ENCODE measurements around the gene NTM.

NTM gene

DNA sequence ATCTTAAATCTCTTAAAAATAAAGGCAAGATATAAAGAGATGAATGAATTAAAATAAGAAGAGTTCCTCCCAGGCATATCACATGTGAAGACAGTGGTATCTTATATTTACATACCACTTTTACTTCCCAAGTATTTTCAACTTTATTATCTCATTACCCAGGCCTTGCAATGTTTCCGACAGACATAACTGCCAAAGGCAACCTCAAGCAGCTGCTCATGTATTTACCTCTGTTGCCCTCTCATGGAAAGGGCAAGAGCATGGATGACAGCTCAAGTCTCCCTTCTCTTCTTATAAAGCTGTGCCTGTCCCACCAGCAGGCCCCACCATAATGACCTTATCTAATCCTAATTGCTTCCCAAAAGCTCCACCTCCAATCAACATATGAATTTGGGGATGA lies 894.2 kb downstream of the NTM start:
- DNase-seq (ENCODE audit: extremely low read depth, low read depth), result no peak
- TF ChIP-seq, protein P1, sequence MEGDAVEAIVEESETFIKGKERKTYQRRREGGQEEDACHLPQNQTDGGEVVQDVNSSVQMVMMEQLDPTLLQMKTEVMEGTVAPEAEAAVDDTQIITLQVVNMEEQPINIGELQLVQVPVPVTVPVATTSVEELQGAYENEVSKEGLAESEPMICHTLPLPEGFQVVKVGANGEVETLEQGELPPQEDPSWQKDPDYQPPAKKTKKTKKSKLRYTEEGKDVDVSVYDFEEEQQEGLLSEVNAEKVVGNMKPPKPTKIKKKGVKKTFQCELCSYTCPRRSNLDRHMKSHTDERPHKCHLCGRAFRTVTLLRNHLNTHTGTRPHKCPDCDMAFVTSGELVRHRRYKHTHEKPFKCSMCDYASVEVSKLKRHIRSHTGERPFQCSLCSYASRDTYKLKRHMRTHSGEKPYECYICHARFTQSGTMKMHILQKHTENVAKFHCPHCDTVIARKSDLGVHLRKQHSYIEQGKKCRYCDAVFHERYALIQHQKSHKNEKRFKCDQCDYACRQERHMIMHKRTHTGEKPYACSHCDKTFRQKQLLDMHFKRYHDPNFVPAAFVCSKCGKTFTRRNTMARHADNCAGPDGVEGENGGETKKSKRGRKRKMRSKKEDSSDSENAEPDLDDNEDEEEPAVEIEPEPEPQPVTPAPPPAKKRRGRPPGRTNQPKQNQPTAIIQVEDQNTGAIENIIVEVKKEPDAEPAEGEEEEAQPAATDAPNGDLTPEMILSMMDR (IDR thresholded peaks at IDR 0.05; ENCODE audit: low read depth, low read length), result no peak

DNA sequence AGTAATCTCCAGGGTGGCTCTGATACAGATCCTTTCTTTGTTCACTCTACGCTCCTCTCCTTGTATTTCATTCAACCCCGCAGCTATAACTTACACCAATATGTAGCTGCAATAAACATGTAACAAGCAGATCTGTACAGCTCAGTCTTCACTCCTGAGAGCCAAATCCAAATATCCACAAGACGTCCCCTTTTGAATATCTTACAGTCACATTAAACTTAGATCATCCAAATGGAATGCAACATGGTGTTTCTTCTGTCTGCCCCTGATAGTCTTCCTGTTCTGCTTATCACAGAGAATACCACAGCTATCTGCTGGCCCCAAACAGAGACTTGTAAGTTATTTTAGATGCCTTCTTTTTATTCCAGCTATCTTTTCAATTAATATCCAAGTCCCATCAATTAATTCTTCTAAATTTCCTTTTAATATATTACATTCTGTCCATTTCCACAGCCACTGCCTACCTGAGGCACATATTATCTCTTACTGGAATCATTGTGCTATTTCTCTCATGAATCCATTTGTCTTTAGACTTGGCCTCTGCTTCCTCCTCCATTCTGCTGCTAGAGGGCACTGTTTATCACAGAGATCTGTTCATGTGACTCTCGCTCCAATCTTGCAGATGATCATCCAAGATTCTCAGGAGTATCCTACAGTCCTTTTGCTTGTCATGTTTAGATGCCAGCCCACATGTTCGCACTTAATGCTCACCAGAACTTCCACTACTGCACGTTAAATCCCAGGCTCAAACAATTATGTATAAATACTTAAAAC lies 908.6 kb downstream of the NTM start:
- TF ChIP-seq, protein P1 (IDR thresholded peaks at IDR 0.05; ENCODE audit: low read depth, low read length), result peak; percentile 37
- no peak for DNase-seq (ENCODE audit: extremely low read depth, low read depth)

DNA sequence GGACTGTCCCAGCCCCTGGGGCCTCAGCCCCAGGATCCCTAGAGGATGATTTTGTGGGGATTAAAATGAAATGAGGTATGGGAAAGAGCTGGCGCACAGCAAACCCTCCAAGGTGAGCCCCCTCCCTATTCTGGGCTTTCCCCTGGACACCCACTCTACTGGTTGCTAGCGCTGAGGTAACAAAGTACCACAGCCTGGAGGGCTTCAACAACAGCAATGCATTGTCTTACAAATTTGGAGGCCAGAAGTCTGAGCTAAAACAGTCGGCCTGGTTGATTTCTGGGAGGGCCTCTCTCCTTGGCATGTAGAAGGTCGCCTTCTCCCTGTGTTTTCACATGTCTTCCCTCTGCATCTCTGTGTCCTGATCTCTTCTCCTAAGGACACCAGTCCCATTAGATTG lies 913.6 kb downstream of the NTM start:
- TF ChIP-seq, protein P1 (IDR thresholded peaks at IDR 0.05; ENCODE audit: low read depth, low read length), result no peak
- DNase-seq (ENCODE audit: extremely low read depth, low read depth), result no peak

DNA sequence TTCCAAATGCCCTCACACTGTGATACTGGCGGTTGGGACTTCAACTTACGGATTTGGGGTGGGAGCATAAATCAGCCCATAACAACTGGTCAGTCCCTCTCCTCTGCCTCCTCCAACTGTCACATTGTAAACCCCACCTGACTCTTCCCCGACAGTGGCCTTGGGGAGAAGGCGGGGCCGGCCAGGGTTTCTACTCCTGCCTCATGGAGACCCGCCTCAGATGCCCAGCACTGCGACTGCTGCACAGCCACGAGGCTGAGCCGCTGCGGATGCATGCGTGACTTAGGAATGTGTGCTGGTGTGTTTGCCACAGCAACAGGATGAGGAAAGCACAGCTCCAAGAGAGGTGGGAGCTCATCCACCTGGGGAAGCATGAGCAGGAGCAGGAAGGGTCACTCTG lies 914.2 kb downstream of the NTM start:
- TF ChIP-seq, protein P1 (IDR thresholded peaks at IDR 0.05; ENCODE audit: low read depth, low read length), result no peak
- no peak for DNase-seq (ENCODE audit: extremely low read depth, low read depth)

DNA sequence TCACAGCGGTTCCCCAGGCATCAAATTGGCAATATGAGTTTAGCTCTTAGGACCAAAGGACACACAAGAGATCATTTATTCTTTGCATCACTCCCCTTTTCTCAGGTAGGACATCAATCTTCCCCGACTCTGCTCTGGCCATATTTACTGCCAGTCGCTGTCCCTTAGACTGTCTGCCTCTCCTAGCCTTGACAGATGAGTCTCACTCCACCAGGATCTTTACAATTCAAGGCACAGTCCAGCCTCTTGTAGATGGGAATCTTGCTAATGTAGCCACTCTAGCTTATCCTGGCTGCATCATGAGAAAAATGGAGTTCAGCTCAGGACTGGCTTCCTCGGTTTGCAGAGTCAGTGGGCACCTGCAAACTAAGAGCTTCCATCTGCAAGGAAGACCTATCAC lies 915.2 kb downstream of the NTM start:
- no peak for DNase-seq (ENCODE audit: extremely low read depth, low read depth)
- TF ChIP-seq, protein P1 (IDR thresholded peaks at IDR 0.05; ENCODE audit: low read depth, low read length), result no peak

DNA sequence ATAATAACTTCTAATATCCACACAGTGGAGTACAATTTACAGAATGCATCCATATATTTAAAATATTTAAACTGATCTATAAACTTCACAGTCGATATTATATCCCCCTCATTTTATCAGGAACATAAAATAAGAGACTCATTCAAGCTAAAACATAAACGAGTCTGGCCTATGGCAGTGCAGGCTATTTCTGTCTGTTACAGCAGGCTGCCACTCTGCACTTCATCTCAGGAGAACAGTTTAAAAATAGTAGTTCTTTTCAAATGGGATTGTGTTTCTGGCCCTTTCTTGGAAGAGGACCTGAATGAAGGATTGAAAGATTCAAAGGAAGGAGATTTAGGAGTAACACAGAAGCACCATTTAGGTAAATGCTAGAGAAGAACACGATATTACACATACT lies 915.7 kb downstream of the NTM start:
- DNase-seq (ENCODE audit: extremely low read depth, low read depth), result no peak
- TF ChIP-seq, protein P1 (IDR thresholded peaks at IDR 0.05; ENCODE audit: low read depth, low read length), result no peak

DNA sequence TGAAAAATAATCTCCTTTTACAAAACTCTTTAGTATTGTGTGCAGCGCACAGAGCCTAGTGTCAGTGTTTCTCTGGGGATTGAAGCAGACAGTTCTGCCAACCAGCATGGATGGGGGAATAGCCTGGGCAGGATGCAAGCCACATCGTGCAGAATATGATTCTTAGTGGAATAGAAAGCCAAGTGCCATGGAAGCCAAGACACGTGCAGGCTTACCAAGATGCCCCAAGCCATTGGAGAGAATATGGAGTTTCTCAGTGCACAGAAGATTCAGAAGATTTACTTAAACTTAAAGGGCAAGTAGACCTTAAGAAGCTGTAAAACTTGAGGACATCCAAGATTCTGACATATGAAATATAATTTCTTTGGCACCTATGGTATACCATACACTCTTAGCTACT lies 917.6 kb downstream of the NTM start:
- no peak for DNase-seq (ENCODE audit: extremely low read depth, low read depth)
- TF ChIP-seq, protein P1 (IDR thresholded peaks at IDR 0.05; ENCODE audit: low read depth, low read length), result no peak

All from AG09319 (cell line).